ENCODE results near the gene P4HA2. TPM values are rescaled to one million over a fixed set of nuclear protein-coding genes. Genes with fewer than 3 reads are reported as not detected.

Gene P4HA2
- total RNA-seq, 3 donors from 2014 or later, result 21.8 to 34.8 (median 26.2) TPM

DNA sequence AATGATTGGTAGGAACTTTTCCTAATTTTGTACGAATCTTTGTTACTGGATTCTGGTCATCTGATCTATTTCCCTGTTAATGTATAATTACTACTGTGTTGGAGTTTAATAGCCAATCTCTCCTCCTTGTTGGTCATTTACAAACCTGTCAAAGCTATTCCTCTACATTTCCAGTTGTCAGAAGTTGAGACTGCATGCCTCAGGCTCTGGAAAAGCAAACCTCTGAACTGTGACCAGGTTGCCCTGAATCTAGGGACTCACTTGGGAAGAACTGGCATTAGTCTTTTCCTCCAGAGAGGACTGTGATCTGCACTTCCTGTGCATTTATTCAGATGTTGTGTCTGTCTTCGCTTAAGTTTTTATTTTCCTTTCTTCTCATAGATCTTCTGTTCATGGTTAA is 46.0 kb upstream of the P4HA2 start:
- H3K27ac ChIP-seq, result no peak overlapping the region
- no peaks in the 10 kb centered on the region for H3K36me3 ChIP-seq
- no peak overlapping the region for H3K4me3 ChIP-seq
- TF ChIP-seq POLR2AphosphoS5 (IDR thresholded peaks at IDR 0.05) (no peak), POLR2A (IDR thresholded peaks at IDR 0.05) (no peak)
- TF ChIP-seq, protein P1, sequence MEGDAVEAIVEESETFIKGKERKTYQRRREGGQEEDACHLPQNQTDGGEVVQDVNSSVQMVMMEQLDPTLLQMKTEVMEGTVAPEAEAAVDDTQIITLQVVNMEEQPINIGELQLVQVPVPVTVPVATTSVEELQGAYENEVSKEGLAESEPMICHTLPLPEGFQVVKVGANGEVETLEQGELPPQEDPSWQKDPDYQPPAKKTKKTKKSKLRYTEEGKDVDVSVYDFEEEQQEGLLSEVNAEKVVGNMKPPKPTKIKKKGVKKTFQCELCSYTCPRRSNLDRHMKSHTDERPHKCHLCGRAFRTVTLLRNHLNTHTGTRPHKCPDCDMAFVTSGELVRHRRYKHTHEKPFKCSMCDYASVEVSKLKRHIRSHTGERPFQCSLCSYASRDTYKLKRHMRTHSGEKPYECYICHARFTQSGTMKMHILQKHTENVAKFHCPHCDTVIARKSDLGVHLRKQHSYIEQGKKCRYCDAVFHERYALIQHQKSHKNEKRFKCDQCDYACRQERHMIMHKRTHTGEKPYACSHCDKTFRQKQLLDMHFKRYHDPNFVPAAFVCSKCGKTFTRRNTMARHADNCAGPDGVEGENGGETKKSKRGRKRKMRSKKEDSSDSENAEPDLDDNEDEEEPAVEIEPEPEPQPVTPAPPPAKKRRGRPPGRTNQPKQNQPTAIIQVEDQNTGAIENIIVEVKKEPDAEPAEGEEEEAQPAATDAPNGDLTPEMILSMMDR (IDR thresholded peaks at IDR 0.05), result no peak
- no peaks in the 10 kb centered on the region for H3K27me3 ChIP-seq
- H3K4me1 ChIP-seq, result peaks cover 4 to 5% of the 10 kb centered on the region in 2 donors
- no peak for DNase-seq (ENCODE audit: low spot score in 2 of 2)
- H3K9me3 ChIP-seq, result no peaks in the 10 kb centered on the region
- intact Hi-C loops (cut with DNase I; ENCODE audit: low total_unique reads), result no loop called here

DNA sequence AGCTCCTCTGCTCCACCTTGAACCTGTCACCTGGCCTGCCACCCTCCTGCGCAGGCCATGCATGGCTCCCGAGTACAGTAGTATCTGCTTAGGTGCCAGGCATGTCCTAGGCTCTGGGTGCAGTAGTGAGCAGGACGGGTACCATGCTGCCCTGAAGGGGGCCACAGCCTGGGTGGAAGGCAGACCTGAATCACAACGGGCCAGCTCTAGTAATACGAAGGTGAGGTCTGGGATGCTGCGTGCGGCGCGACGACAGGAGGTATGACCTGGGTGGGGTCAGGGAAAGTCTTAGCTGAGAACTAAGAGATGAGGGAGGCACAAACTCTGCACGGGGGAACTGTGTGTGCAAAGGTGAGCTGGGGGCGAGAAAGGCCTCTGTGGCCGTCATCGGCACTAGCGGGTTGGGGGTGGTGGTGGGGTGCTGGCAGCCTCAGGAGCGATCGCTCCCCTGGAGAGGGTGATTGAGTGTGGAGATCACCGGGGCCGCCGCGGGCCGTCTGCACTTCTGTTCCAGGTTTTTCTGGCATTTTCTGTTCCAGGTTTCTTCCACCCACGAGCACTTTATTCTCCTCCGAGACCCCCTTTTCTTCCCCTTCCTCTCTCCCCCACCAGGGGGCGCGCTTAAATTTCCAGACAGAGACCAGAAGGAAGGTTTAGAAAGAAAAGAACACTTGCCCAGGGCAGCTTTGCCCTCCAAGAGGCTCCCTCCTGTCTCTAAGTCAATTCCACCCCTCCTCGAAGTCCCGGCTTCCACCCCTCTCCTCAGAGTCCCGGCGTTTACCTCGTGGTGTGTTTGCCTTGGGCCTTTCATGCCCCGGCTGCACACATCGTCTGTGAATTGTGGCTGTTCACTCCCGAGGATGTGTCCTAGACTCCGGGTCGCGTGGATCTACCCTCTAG is 44.9 kb upstream of the P4HA2 start:
- no peak for TF ChIP-seq POLR2A (IDR thresholded peaks at IDR 0.05)
- TF ChIP-seq, protein P1 (IDR thresholded peaks at IDR 0.05), result peak; percentile 77 to 81 (median 80)
- TF ChIP-seq POLR2AphosphoS5 (IDR thresholded peaks at IDR 0.05), result no peak
- DNase-seq (ENCODE audit: low spot score in 2 of 2), result no peak
- intact Hi-C loops (cut with DNase I; ENCODE audit: low total_unique reads), result no loop called here
- no peaks in the 10 kb centered on the region for H3K27me3 ChIP-seq
- peak overlapping the region in 1 of 3 donors; percentile 11 for H3K4me3 ChIP-seq
- no peaks in the 10 kb centered on the region for H3K9me3 ChIP-seq
- peaks cover 5% of the 10 kb centered on the region in 2 donors for H3K4me1 ChIP-seq
- H3K36me3 ChIP-seq, result no peaks in the 10 kb centered on the region
- H3K27ac ChIP-seq, result peak overlapping the region in 1 of 2 donors; percentile 19

GRCh38 chr5:132271251-132272246 is 43.9 kb upstream of the P4HA2 start:
- TF ChIP-seq, protein P1 (IDR thresholded peaks at IDR 0.05), result no peak
- TF ChIP-seq POLR2AphosphoS5 (IDR thresholded peaks at IDR 0.05) (no peak), POLR2A (IDR thresholded peaks at IDR 0.05) (no peak)
- no peaks in the 10 kb centered on the region for H3K36me3 ChIP-seq
- no peak overlapping the region for H3K27ac ChIP-seq
- H3K4me3 ChIP-seq, result no peak overlapping the region
- H3K9me3 ChIP-seq, result no peaks in the 10 kb centered on the region
- no peaks in the 10 kb centered on the region for H3K27me3 ChIP-seq
- peaks cover 5 to 12% of the 10 kb centered on the region in 2 donors for H3K4me1 ChIP-seq
- intact Hi-C loops (cut with DNase I; ENCODE audit: low total_unique reads), result no loop called here
- DNase-seq (ENCODE audit: low spot score in 2 of 2), result peak in 1 of 2 donors; percentile 17

DNA sequence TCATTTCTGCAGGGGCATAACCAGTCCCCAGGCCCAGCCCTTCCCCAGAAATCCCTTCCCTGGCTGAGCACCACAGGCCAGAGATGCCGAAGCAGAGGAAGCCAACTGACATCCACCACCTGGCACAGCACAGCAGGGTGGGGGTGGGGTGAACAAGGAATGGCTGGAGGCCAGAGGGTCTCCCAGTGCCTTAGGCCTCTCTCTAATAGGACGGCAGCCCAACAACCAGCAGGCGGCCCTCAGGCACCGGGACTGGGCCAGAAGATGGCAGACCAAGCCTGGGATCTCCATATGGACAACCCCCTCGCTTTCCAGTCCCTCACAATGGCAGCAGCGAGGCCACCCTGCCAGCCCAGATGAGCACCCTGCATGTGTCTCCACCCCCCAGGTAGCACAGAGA is 43.1 kb upstream of the P4HA2 start:
- Histone ChIP-seq H3K36me3 (no peaks in the 10 kb centered on the region), H3K4me3 (no peak overlapping the region), H3K27me3 (no peaks in the 10 kb centered on the region), H3K27ac (peak overlapping the region in 1 of 2 donors; percentile 23), H3K4me1 (peaks cover 13% of the 10 kb centered on the region in 2 donors), H3K9me3 (no peaks in the 10 kb centered on the region)
- intact Hi-C loops (cut with DNase I; ENCODE audit: low total_unique reads), result no loop called here
- peak in 1 of 2 donors; percentile 20 for DNase-seq (ENCODE audit: low spot score in 2 of 2)
- TF ChIP-seq POLR2AphosphoS5 (IDR thresholded peaks at IDR 0.05), result no peak
- TF ChIP-seq, protein P1 (IDR thresholded peaks at IDR 0.05), result no peak
- no peak for TF ChIP-seq POLR2A (IDR thresholded peaks at IDR 0.05)
